Measurements from ENCODE around the gene SEM1.

The SEM1 gene

DNA sequence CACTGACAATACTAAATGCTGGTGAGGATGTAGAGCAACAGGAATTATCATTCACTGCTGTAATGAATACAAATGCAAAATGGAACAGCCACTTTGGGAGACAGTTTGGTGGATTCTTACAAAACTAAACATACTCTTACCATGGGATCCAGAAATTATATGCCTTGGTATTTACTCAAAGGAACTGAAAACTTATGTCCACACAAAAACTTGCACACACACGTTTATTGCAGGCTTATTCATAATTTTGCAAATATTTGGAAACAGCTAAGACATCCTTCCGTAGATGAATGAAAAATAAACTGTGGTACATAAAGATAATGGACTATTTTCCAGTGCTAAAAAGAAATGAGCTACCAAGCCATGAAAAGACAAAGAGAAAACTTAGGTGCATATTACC, 69.6 kb downstream of the SEM1 start:
- DNase-seq: no peak
- Histone ChIP-seq H3K27ac (ENCODE audit: insufficient read depth in 1 of 2, low read depth in 1 of 2, low read length in 2 of 2, poor library complexity in 1 of 2, severe bottlenecking in 2 of 2) (no peak overlapping the region), H3K4me1 (ENCODE audit: control extremely low read depth in 1 of 4, control insufficient read depth in 4 of 4, insufficient read depth in 4 of 4, low read length in 3 of 4) (no peaks in the 10 kb centered on the region), H3K9me3 (ENCODE audit: control extremely low read depth in 1 of 5, control insufficient read depth in 4 of 5, insufficient read depth in 2 of 5, low read depth in 1 of 5, low read length in 4 of 5) (no peaks in the 10 kb centered on the region), H3K36me3 (ENCODE audit: control insufficient read depth in 4 of 4, insufficient read depth in 4 of 4, low read length in 3 of 4) (no peaks in the 10 kb centered on the region), H3K27me3 (replicated peaks in 2 of 5; ENCODE audit: control insufficient read depth in 4 of 5, insufficient read depth in 5 of 5, low read length in 4 of 5) (peaks cover 0 to 2% (median 0%) of the 10 kb centered on the region in 5 experiments), H3K4me3 (ENCODE audit: control insufficient read depth in 1 of 7, extremely low read depth in 1 of 7, insufficient read depth in 4 of 7, low read depth in 2 of 7, low read length in 6 of 7) (no peak overlapping the region)
- ChIA-PET CTCF (no interaction called here), POLR2A (no interaction called here)
- no CpG with 5 or more reads among the region's 2 CpGs for WGBS (ENCODE audit: insufficient coverage)

All from common myeloid progenitor, CD34-positive (primary cell).